Brain pericyte (primary cell): Measurements from ENCODE around the gene SGO2.
"Not testable (repeated sequence)": the region's sequence is repeated elsewhere in the genome, so short reads cannot be mapped to it uniquely, and the experiment has no call there.

Source experiments
- DNase-seq: peaks from one replicate; pipeline ENCODE4 v3.0.0-alpha.2; 2012; ENCODE audit warnings: low read depth, low spot score

Gene SGO2

DNA sequence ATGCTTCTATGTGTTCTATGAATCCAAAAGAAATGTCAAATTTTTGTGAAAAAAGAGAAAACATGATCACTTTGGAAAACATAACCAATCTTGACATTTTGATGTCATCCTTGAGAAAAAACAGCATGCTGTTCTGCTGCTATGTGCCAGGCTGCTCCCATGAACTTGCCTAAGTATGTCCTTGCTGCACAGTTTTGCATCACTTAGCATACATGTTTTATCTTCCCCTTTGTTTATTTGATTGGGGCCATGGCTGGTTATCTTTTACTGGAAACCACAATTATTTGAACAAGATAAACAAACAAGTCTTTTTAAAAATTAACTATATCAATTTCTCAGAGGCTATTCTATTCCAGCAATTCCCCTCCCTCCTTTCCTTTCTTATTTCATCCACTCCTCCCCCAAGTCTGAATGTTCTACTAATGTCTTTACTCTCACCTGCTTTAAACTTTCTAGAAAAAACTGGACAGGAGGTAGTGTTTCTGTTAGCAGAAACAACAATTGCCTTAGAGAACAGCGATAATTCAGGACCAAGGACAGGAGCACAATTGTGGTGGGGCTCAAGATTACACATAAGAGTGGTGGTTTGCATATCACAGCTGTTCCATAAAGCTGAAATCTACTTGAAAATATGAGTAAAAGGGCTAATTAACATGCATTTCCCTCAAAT, 66.5 kb downstream of the SGO2 start:
- DNase-seq: no peak

DNA sequence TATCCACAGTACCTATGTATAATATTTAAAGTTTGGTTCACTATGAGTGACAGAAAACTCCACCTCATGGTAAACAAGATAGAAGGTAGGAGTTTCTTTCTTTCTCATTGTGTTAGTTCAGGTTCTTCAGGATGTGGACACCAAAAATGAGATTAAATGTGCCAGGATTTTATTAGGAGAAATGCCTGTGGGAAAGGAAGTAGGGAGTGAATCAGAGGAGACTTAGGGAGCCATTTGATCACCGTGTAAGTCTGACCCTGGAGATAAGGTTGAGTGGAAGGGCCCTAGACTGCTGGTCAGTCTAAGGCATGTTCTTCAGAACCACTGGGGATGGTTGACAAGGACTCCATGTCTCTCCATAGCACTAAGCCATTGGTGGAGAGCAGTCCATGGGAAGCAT, 67.9 kb downstream of the SGO2 start:
- DNase-seq: no peak

GRCh38 chr2:200595913-200596312, 69.9 kb downstream of the SGO2 start:
- no peak for DNase-seq

- no peak for DNase-seq
Observed at GRCh38 chr2:200596774-200597570, 71.0 kb downstream of the SGO2 start.

DNA sequence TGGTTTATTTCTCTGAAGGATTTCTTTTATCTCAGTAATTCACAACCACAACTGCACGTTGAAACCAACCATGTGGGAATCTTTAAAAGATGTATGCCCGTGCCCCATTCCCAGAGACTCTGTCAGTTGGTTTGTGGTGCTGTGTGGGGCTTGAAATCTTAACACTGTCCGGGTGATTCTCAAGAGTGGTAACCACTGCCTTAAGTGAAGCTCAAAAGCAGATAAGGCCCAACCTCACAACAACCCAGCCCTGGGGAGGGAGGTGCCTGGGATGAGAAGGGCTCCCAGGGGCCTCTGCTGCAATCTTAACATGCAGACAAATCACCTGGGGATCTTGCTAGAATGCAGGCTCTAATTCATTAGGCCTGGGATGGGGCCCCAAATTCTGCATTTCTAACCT, 73.2 kb downstream of the SGO2 start:
- no peak for DNase-seq

DNA sequence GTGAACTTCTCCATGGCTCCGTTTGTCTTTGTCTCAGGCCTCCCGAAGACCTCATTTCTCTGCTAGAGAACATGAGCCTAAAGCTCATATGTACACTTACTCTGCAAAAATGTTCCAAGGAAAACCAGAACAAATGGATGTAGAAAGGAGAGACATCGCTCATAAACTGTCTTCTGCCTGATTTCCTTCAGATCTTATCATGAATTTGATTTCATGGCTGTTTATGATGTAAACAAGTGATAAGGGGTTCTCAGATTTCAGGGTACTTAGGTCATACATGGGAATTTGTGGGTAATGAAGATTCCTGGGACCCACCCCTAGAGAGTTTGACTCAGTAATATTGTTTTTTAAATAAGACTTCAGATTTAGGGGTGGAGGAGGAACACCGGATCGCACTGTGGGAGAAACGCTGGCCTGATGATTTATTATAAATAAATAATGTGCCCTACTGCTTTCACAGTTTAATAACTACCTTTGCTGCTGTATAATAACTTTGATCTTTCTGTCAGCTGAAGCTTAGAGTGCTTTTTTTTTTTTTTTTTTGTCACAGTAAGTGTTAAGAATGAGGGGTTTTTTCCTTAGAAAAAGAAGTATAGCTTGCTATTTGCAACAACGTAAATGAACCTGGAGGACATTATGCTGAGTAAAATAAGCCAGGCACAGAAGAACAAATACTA, 74.7 kb downstream of the SGO2 start:
- no peak for DNase-seq

DNA sequence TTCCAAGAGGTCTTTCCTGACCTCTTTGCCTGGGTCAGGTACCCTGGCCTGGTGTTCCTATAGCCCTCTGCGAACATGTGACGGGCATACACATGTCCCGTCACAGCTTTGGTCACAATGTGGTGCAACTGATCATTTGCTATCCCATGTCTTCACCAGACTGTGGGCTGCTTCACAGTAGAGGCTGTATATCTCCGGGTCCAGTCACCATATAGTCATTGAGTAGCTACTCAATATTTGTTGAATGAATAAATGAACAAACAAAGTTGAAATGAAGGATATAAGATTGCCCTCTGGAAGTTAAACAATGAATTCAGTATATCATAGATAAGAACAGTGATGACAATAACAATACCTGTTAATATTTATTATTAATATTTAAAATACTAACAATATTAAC, 76.6 kb downstream of the SGO2 start:
- no peak for DNase-seq

DNA sequence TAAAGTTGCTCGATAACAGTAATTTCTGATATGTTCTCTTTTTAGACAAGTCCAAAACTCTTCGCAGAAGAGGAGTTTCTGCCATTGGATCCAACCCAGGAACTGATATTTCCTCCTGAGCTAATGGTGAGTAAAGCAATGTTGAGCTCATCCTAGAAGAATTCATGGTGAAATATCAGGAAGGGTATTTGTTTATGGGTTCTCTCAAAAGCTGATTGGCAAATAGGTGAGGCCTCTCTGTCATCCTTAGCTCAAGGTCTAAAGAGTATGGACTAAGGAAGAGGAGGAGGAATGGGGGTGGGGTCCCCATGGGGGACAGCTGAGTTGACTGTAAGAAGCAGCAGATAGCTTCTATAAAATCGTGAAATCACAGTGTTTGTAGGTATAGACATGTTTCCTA, 78.0 kb downstream of the SGO2 start:
- no peak for DNase-seq

- no peak for DNase-seq
Observed at GRCh38 chr2:200604571-200605255, 78.7 kb downstream of the SGO2 start.

GRCh38 chr2:200608341-200609027, 82.5 kb downstream of the SGO2 start:
- DNase-seq: no peak

GRCh38 chr2:200609028-200609614, 83.1 kb downstream of the SGO2 start:
- no peak for DNase-seq

DNA sequence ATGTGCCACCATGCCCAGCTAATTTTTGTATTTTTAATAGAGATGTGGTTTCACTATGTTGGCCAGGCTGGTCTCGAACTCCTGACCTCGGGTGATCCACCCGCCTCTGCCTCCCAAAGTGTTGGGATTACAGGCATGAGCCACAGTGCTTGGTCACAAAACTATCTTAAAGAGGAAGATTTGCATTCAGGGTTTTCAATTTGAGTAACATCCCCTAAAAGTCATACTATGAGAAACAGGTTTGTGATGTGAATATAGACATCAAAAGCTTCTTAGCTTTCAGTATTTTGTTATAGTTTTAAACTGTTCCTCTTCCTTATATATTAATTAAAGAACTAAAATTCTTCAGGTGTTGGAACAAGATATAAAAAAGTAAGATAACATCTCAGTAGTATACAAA, 84.2 kb downstream of the SGO2 start:
- DNase-seq: not testable (repeated sequence)

GRCh38 chr2:200613692-200614091, 87.7 kb downstream of the SGO2 start:
- DNase-seq: no peak

DNA sequence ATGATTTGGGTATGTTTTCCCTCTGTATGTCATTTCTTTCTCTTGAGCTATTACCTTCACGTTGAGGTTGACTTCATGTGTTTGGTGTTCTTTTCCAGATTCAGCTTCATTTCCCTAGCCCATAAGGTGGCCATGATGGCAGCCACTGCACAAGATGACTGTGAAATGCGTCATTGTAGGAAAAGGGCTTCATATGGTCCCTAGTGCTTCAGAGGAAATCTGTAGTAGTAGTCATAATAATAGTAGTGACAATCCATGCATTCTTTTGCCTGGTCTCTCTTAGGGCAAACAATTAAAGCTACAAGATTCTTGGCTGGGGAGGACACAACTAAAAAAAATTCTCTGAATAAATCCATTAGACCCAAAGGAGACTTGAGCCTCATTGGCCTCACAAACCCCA, 88.2 kb downstream of the SGO2 start:
- DNase-seq: no peak

DNA sequence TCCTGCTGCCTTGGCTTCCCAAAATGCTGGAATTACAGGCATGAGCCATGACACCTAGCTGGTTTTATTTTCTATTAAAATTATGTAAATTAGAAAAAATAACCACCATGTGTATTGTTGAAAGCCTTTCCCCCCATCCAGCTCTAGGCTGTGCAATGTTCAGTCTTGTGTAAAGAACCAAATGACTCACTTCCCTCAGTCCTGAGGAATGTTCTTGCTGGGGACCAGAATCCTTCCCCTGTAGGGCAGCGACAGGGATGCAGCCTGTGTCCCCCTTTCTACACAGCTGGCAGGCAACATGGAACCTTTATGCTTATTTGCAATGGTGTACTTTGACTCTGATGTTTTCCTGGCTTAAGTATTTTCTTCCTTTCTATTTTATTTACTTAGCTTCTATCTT, 89.2 kb downstream of the SGO2 start:
- no peak for DNase-seq

DNA sequence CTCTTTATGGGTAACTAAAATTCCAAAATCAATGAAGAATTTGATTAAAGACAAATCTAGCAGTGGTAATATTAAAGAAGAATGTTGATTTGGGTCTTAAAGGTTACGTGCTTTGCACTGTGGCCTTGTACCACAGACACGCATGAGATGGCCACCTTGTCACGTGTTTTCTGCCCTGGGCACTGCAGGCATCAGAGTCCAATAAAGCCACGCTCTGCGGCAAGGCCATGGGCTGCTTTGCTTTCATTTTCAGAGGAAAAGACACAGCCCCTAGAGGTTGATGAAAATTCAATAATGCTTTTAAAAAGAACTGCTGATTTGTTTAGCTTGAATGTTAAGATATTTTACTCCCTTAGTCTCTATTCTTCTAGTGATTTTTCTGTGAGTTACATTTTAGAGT, 90.2 kb downstream of the SGO2 start:
- no peak for DNase-seq

DNA sequence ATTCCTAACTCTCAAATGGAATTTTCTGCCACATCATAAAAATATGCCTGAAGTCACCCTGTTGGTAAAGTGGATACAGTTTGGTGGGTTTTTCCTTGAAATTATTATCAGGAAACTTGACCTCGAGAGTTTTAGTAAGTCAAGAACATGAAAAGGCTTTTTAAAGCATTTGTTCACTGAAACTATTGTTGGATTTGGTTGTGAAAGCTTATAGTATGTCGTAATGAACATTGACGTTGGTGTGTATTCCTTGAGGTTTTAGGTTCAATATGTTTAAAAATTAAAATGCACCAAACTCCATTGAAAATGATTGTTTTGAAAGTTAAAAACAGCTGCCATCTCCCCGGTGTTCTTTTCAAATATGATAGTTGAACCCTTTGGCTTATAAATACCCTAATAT, 90.6 kb downstream of the SGO2 start:
- DNase-seq: no peak

DNA sequence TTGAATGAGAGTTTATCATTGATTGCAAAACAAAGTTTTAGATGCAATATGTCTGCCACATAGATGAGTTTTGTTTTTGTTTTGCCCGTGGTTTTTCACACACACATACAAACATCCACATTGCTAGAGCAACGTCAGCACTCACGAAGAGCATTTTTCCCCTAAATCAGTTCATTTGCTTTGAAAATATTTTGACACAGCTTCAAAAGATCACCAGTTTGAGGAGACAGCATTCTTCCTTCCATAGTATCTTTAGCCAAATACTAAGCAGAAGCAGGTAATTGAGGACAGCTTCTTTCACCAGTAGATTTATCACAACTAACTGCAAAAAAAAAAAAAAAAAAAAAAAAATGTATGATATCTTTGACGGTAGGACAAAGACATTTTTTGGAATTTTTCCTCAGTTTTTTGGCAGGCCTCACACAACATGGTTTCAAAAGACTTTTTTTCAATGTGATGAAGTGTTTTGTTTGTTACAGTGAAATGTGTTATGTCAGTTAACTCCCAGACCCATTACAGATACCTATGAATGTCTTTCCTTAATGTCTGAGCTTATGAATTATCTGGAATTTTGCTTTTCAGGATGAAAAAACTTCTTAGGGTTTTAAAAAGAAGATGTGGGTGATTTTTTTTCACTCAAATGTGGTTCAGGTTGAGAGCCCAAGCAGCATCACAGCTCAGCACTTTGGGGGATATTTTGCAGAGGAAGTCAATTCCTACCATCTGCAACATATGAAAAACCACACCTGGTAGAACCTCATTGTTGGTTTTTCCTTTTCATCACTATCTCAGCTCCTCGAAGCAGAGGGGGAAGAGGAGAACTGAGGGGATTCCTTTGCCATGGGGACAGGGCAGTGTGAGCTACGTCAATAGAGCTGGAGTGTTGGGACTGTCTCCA, 91.4 kb downstream of the SGO2 start:
- no peak for DNase-seq

- no peak for DNase-seq
Observed at GRCh38 chr2:200618054-200618419, 92.0 kb downstream of the SGO2 start.

DNA sequence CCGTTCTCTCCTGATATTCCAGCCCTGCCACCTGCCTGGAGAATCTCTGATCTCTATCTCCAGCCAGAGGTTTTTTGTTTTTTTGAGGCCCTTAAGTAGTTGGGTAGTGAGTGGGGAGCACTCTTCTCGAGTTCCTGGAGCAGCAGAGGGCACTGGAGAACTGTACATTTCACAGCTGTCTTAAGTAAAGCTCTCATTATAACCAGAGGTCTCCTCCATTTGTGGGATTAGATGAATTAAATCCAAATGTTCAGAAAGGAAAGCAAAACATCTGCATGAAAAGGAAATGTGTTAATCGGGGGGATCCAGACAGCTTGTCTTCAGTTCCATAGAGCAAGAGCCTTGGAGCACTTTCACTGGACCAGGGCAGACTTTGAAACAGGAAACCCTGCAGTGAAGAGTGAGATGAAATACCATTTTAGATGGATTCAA, 92.6 kb downstream of the SGO2 start:
- DNase-seq: peak; percentile 17
